Ovary (tissue), 9 donors: ENCODE results near the gene EOLA1. TPM values are rescaled to one million over a fixed set of nuclear protein-coding genes. Genes with fewer than 3 reads are reported as not detected.
"Not testable (repeated sequence)": the region's sequence is repeated elsewhere in the genome, so short reads cannot be mapped to it uniquely, and the experiment has no call there.

Experiments used
- DNase-seq, 5 donors: peaks; one replicate each; pipeline ENCODE4 v3.0.0-alpha.2; 2019 to 2020
- H3K27ac ChIP-seq, 2 donors: fragments of 200-600 bp; one replicate each; pipeline versions ENCODE4 v1.5.1 to v1.8.0; 2019 to 2022
- H3K27me3 ChIP-seq: fragments of 200-600 bp; one replicate; pipeline ENCODE4 v1.8.0; 2022
- H3K36me3 ChIP-seq: fragments of 200-600 bp; sonication (generic); one replicate; pipeline ENCODE4 v1.5.1; 2019
- H3K4me1 ChIP-seq: one replicate; pipeline ENCODE4 v1.8.1; 2013; ENCODE audit warnings: mild to moderate bottlenecking, moderate library complexity; ENCODE audit not compliant: insufficient read depth
- H3K4me3 ChIP-seq: fragments of 200-600 bp; sonication (generic); one replicate; pipeline ENCODE4 v1.5.1; 2017
- H3K9me3 ChIP-seq, 2 donors: fragments of 200-600 bp in 1 of 2; sonication (generic) in 1 of 2; one replicate each; pipeline versions ENCODE4 v1.5.1 to v1.8.1; 2013 to 2019; ENCODE audit warnings: mild to moderate bottlenecking in 1 of 2, moderate library complexity in 1 of 2
- EP300 ChIP-seq: sonication (generic); formaldehyde crosslinking; IDR thresholded peaks from one replicate; pipeline ENCODE4 v1.6.1; 2017; ENCODE audit warnings: antibody characterized with exemption
- POLR2A ChIP-seq: fragments of 450-650 bp; IDR thresholded peaks from one replicate; pipeline ENCODE4 v1.6.1; 2017; ENCODE audit warnings: antibody characterized with exemption, mild to moderate bottlenecking, moderate library complexity
- WGBS, 3 donors: extraction: QIAGEN DNeasy Blood & Tissue Kit in 1 of 3; methylation state at CpG; one replicate each; pipeline versions ENCODE4 v1.1.5 to v1.1.7; 2013 to 2017; 5-methylcytosine and 5-hydroxymethylcytosine counted together
- intact Hi-C, 4 donors: fragments of 100-400 bp; cut with DNase I; formaldehyde crosslinking; loops; one replicate each; pipeline versions ENCODE4 v1.11.0 to v1.15.1; 2022 to 2023
- polyA plus RNA-seq, 2 donors: library from polyadenylated mRNA; stranded (reverse); fragments of 200-250 nt in 1 of 2; fragments of 350-450 nt in 1 of 2; fragmentation: Illumina TruSeq in 1 of 2; extraction: RNeasy Lipid Tissue Mini Kit (QIAGEN cat#74804) in 1 of 2; gene quantifications; one replicate each; pipeline ENCODE4 v1.2.3, GENCODE V29; 2013 to 2014
- total RNA-seq, 7 donors: library from RNA; depleted of rRNA in 2 of 7; stranded (reverse); fragments of >200 nt in 2 of 7; fragmentation: NEBNext Ultra II Directional in 3 of 7; extraction: Animal tissue kit (Norgen Biotek cat#: 25700) in 3 of 7; gene quantifications; one replicate each; pipeline versions ENCODE4 v1.1.0 to v1.2.4, GENCODE V29; 2016 to 2023
- TF ChIP-seq, protein P1 (sequence below), 3 donors: fragments of 450-650 bp in 2 of 3; fragments of 200-600 bp in 1 of 3; IDR thresholded peaks; one replicate each; pipeline versions ENCODE4 v1.5.1 to v1.8.0; 2016 to 2022; ENCODE audit warnings: antibody characterized with exemption in 3 of 3, mild to moderate bottlenecking in 1 of 3
- donor health status: DM: no; HTN: no; CAD: no; lungs with moderate emphysema.
- donor health status: DM: no; HTN: no; CAD: no.
- donor health status: Bipolar disorder and iron deficiency.
- donor health status: DM: yes; HTN: yes; CAD: no.
- donor health status: DM: no; HTN: no; CAD: no.
- donor health status: DM: yes; HTN: yes; CAD: no.

Gene EOLA1
- total and polyA plus RNA-seq, 9 donors, result 8.7 to 27.5 (median 17.5) TPM

DNA sequence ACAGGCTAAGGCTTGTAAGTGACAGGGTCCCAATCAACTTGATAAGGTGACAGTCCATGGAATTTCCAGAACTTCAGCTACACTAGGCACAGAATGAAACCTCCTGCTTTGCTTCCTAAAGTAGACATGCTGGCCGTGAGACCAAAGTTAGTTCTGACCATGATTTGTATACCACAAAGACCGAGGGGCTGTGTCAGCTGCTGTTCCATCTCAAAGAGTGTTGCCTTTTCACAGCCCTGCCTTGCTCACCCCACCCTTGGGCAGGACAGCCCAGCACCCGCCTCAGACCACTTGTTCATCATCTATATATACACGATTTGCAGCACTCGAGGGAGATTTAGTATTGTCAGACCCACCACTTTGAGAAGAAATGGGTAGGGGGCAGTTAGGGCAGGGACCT lies 41.0 kb upstream of the EOLA1 start:
- Histone ChIP-seq H3K9me3 (no peaks in the 10 kb centered on the region), H3K36me3 (no peaks in the 10 kb centered on the region), H3K4me1 (peaks cover 3% of the 10 kb centered on the region), H3K27me3 (no peaks in the 10 kb centered on the region), H3K27ac (no peak overlapping the region), H3K4me3 (no peak overlapping the region)
- TF ChIP-seq POLR2A (no peak), EP300 (no peak)
- TF ChIP-seq, protein P1, sequence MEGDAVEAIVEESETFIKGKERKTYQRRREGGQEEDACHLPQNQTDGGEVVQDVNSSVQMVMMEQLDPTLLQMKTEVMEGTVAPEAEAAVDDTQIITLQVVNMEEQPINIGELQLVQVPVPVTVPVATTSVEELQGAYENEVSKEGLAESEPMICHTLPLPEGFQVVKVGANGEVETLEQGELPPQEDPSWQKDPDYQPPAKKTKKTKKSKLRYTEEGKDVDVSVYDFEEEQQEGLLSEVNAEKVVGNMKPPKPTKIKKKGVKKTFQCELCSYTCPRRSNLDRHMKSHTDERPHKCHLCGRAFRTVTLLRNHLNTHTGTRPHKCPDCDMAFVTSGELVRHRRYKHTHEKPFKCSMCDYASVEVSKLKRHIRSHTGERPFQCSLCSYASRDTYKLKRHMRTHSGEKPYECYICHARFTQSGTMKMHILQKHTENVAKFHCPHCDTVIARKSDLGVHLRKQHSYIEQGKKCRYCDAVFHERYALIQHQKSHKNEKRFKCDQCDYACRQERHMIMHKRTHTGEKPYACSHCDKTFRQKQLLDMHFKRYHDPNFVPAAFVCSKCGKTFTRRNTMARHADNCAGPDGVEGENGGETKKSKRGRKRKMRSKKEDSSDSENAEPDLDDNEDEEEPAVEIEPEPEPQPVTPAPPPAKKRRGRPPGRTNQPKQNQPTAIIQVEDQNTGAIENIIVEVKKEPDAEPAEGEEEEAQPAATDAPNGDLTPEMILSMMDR (IDR thresholded peaks at IDR 0.05), result no peak
- 56 to 67% (median 62%) methylated on average over 5 of the region's 5 CpGs for WGBS, 3 donors
- DNase-seq, result no peak
- intact Hi-C loops, result no loop called here

DNA sequence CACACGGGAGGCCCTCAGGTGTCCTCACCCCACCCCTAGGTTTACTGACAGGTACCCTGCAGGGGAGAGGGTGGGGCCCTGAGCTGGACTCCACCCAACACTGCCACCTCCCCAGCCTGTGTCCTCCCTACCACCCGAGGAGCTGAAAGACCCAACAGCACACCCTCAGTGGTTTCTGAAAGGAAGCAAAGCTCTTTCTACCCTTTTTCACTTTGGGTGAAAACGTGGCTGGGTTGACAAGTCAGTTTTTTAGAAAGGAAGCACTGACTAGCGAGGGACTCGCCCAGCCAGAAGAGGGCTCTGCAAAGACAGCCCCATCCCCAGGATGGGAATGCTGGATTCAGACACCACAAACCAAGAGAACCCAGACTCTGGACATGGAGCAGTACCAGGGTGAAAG lies 37.9 kb upstream of the EOLA1 start:
- H3K27me3 ChIP-seq, DNase-seq, H3K36me3 ChIP-seq, H3K9me3 ChIP-seq, H3K4me3 ChIP-seq, H3K27ac ChIP-seq, H3K4me1 ChIP-seq, intact Hi-C loops: not testable (repeated sequence)
- WGBS, 3 donors, result 58 to 73% (median 65%) methylated on average over 2 to 5 of the region's 5 CpGs

DNA sequence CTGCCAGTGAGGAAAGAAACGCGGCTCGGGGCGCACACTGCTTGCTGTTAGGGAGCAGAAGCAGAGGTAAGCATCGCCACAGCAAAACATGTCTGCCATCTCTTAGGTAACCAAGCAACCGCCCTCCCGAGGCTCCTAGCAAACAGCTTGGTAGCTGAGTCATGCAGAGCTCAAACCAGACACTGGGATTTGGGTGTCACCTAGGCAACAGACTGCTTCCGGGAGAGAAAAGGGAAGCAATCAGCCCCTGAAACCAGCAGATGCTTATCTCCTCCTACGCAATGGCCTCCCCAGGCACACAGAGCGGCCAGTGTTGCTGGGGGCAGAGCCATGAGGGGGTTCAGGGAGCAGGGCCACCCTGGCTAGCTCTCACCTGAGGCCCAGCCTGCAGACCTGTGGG lies 37.4 kb upstream of the EOLA1 start:
- DNase-seq, result peak in 1 of 5 donors; percentile 41
- H3K27ac ChIP-seq, result not testable (repeated sequence)
- WGBS, 3 donors, result 41 to 83% (median 63%) methylated on average over 2 to 6 of the region's 10 CpGs

DNA sequence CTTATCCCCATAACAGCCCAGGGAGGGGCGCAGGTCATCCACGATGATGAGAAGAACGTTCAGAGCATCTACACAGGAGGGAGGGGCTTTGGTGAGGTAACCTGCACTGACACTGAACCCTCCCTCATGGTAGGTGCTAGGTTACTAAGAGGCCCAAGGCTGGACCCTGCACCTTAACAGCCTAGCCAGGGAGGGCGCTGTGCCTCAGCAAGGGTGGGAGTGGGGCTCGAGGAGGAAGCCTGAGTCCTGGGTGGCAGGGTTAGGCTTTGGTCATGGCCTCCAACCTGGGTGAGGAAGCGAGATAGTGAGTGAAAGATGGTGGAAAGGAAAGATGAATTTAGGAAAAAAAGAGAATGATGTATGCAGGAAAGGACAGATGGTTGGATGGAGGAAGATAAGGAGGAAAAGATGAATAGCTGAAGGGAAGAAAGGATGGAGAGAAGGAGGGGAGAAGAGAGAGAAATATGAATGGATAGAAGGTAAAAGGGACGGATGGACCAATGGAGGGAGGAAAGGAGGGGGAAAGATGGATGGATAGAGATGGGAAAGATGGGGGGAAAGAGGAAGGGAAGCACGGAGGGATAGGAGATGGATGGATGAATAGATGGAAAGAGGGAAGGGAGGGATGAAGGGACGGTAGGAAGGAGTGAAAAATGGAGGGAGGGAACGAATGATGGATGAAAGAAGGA lies 36.4 kb upstream of the EOLA1 start:
- TF ChIP-seq EP300 (no peak), POLR2A (no peak)
- TF ChIP-seq, protein P1 (IDR thresholded peaks at IDR 0.05), result no peak
- H3K4me3 ChIP-seq, result peak overlapping the region; percentile 45
- peaks cover 3% of the 10 kb centered on the region for H3K4me1 ChIP-seq
- DNase-seq, result peak in 2 of 5 donors; percentile 38 to 42
- no peaks in the 10 kb centered on the region for H3K27me3 ChIP-seq
- 42 to 45% (median 42%) methylated on average over 10 of the region's 10 CpGs for WGBS, 3 donors
- peak overlapping the region; percentile 19 to 73 for H3K27ac ChIP-seq
- H3K9me3 ChIP-seq, result no peaks in the 10 kb centered on the region
- H3K36me3 ChIP-seq, result no peaks in the 10 kb centered on the region
- intact Hi-C loops, result no loop called here

More for the DNA sequence above, 37.4 kb upstream of the EOLA1 start:
- intact Hi-C loops, H3K4me3 ChIP-seq, H3K4me1 ChIP-seq, H3K27me3 ChIP-seq, H3K9me3 ChIP-seq, H3K36me3 ChIP-seq: not testable (repeated sequence)

DNA sequence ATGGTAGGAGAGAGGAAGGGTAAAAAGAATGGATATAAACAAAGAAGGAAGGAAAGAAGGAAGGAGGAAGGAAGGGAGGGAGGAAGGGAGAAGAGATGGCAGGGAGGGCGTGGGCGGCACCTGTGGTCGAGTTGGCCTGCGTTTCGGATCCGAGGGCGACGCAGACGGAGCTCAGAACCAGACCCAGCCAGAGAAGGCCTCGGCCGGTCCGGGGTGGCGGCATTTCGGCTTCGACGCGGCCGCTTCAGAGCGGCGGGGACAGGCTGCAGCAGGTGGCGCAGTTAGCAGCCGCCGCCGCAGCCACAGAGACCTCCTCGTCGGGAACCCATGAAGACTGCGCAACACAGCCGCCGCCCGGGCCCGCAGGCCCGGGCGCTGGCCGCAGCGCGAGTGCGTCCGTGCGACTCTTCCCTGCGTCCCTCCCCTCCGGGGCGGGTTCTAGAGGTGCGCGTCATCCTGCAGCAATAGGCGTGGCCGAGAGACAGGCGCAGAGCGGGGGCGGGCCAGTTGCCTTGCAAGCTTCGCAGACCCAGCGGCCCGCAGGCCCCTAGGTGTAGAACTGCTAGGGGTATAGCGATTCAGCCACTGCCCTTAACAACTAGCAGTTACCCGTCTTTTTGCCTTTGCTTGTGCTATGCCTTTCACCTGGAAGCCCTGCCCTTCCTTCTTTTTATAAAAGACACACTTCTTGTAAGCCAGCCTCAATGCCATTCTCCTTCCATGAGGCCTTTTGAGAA lies 35.7 kb upstream of the EOLA1 start, which contains the start of gene IDS:
Gene IDS, minus strand, starts transcription at position 392 of the 737 bp plus-strand sequence. Its CDS starts 169 bp downstream, at position 223.
- peaks cover 3% of the 10 kb centered on the region for H3K4me1 ChIP-seq
- WGBS, 3 donors, result 27 to 38% (median 33%) methylated on average over 54 of the region's 54 CpGs
- intact Hi-C loops, result no loop called here
- no peaks in the 10 kb centered on the region for H3K36me3 ChIP-seq
- peak within 1 kb of the TSS; percentile 19 to 73 for H3K27ac ChIP-seq
- peak; percentile 86 to 91 (median 88) for DNase-seq
- no peaks in the 10 kb centered on the region for H3K9me3 ChIP-seq
- H3K4me3 ChIP-seq, result peak within 1 kb of the TSS; percentile 45
- H3K27me3 ChIP-seq, result no peaks in the 10 kb centered on the region
- TF ChIP-seq POLR2A (peak; percentile 86), EP300 (no peak)

DNA sequence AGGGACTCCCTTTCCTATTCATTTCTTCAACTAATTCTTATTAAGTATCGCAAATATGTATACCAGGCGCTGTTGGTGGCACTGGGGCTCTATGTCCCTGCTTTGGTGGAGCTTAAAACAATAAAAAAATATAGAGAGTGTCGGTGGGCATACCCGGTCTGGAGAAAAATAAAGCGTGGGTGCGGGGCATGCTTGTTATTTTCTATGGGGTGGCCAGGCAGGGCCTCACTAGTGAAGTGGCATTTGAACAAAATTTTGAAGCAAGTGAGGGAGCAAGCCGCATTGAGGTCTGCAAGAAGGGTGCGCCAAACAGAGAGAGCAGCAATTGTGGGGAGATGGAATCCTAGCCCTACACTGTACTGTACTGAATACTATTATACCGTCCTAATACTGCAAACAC lies 35.1 kb upstream of the EOLA1 start:
- H3K27me3 ChIP-seq, result no peaks in the 10 kb centered on the region
- H3K4me1 ChIP-seq, result peaks cover 3% of the 10 kb centered on the region
- WGBS, 3 donors, result 76 to 83% (median 78%) methylated on average over 9 of the region's 9 CpGs
- H3K27ac ChIP-seq, result no peak overlapping the region
- H3K9me3 ChIP-seq, result no peaks in the 10 kb centered on the region
- intact Hi-C loops, result no loop called here
- no peak for DNase-seq
- H3K36me3 ChIP-seq, result no peaks in the 10 kb centered on the region
- peak overlapping the region; percentile 45 for H3K4me3 ChIP-seq
- TF ChIP-seq, protein P1 (IDR thresholded peaks at IDR 0.05), result no peak
- TF ChIP-seq EP300 (no peak), POLR2A (no peak)
